Cardiac muscle cell (in vitro differentiated cells and primary cell): Measurements from ENCODE around the gene SPRED1. TPM values are rescaled to one million over a fixed set of nuclear protein-coding genes. Genes with fewer than 3 reads are reported as not detected.

Source experiments
- DNase-seq, 2 donors: peaks; one replicate each; pipeline versions ENCODE4 v3.0.0 to v3.0.0-alpha.2; 2010 to 2017; ENCODE audit warnings: low read depth in 1 of 2, low spot score in 1 of 2
- H3K27ac ChIP-seq: fragments of 200-600 bp; sonication (generic); 2 replicates; pipeline ENCODE4 v1.5.1; 2016
- H3K27me3 ChIP-seq: fragments of 200-600 bp; sonication (generic); 2 replicates; pipeline ENCODE4 v1.6.0; 2016; ENCODE audit warnings: control low read depth
- H3K36me3 ChIP-seq: fragments of 200-600 bp; sonication (generic); 2 replicates; pipeline ENCODE4 v1.5.1; 2016; ENCODE audit warnings: control low read depth
- H3K4me1 ChIP-seq: fragments of 200-600 bp; sonication (generic); 2 replicates; pipeline ENCODE4 v1.8.1; 2017; ENCODE audit warnings: low read depth, mild to moderate bottlenecking, mixed run types
- H3K4me3 ChIP-seq: fragments of 200-600 bp; sonication (generic); 2 replicates; pipeline ENCODE4 v1.5.1; 2016; ENCODE audit warnings: mild to moderate bottlenecking
- H3K9me3 ChIP-seq: fragments of 200-600 bp; sonication (generic); 2 replicates; pipeline ENCODE4 v1.5.1; 2017; ENCODE audit warnings: low read depth, mild to moderate bottlenecking, control low read depth
- polyA plus RNA-seq: library from polyadenylated mRNA; unstranded; fragments of >200 nt; fragmentation: Nextera tagmentation; extraction: Ambion mirVana; gene quantifications from 2 replicates; pipeline ENCODE4 v1.2.1, GENCODE V29; 2016
- total RNA-seq: library from RNA; depleted of rRNA; stranded (reverse); fragments of >200 nt; gene quantifications from 2 replicates; pipeline ENCODE4 v1.2.3, GENCODE V29; 2016
- TF ChIP-seq, protein P1 (sequence below): IDR thresholded peaks from 2 replicates; pipeline ENCODE4 v1.5.1; 2012; ENCODE audit warnings: low read depth, mild to moderate bottlenecking, low read length

SPRED1 gene
- total and polyA plus RNA-seq, 2 experiments from 2014 or later: 8.2 to 17.3 TPM

DNA sequence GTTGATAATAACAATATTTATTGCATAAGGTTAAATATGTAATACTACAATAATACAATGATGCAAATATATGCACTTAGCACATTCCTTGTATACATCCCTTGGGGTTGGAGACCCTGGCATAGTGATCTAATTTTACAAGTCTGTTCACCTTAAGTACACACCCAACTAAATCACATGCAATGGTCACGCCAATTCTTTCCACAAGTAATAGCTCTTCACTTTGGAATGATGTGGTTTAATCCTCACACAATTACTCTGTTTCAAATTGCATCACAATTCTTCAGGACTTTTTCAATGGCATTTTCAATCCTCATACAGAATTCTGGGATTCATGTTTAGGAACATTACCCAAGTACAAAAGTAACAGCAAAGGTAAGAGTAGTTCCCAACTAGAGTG is 27.3 kb upstream of the SPRED1 start:
- H3K27ac ChIP-seq: no peak overlapping the region
- TF ChIP-seq, protein P1, sequence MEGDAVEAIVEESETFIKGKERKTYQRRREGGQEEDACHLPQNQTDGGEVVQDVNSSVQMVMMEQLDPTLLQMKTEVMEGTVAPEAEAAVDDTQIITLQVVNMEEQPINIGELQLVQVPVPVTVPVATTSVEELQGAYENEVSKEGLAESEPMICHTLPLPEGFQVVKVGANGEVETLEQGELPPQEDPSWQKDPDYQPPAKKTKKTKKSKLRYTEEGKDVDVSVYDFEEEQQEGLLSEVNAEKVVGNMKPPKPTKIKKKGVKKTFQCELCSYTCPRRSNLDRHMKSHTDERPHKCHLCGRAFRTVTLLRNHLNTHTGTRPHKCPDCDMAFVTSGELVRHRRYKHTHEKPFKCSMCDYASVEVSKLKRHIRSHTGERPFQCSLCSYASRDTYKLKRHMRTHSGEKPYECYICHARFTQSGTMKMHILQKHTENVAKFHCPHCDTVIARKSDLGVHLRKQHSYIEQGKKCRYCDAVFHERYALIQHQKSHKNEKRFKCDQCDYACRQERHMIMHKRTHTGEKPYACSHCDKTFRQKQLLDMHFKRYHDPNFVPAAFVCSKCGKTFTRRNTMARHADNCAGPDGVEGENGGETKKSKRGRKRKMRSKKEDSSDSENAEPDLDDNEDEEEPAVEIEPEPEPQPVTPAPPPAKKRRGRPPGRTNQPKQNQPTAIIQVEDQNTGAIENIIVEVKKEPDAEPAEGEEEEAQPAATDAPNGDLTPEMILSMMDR: no peak
- no peak for DNase-seq
- no peaks in the 10 kb centered on the region for H3K36me3 ChIP-seq
- H3K27me3 ChIP-seq: no peaks in the 10 kb centered on the region
- H3K9me3 ChIP-seq: no peaks in the 10 kb centered on the region
- H3K4me1 ChIP-seq: peaks cover 30% of the 10 kb centered on the region
- H3K4me3 ChIP-seq: no peak overlapping the region

DNA sequence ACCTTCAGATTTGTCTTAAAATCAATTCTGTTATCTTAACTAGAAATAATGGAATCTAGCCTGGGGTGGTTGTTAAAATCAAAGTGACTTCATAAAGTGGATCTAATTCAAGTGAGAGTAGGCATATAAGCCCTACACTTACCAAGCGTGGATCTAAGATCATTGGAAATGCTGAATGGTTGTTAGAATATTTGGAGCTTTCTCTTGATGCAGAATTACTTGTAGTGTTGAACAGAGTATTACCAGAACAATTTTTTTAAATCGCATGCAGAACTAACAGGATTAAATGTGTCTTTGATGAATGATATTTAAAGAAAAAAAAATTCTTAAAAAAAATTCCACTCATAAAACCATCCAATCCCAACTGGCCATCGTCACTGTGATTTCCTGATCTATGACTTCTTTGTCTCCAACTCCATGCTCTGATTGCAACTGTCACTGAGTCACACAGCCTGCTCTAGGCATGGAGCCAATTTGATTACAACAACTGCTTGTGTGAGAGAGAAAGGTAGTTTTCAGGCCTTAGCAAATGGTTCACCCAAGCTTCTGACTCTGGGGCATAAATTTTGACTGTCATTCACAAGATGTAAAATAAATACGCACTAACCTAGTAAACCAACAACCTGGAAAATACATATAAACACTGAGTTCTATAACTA is 25.9 kb upstream of the SPRED1 start:
- TF ChIP-seq, protein P1: no peak
- DNase-seq: peak; percentile 69 to 85
- H3K9me3 ChIP-seq: no peaks in the 10 kb centered on the region
- peak overlapping the region; percentile 74 for H3K27ac ChIP-seq
- peaks cover 33% of the 10 kb centered on the region for H3K4me1 ChIP-seq
- H3K27me3 ChIP-seq: no peaks in the 10 kb centered on the region
- H3K36me3 ChIP-seq: no peaks in the 10 kb centered on the region
- no peak overlapping the region for H3K4me3 ChIP-seq

GRCh38 chr15:38227941-38228340 is 24.7 kb upstream of the SPRED1 start:
- Histone ChIP-seq H3K9me3 (no peaks in the 10 kb centered on the region), H3K27ac (peak overlapping the region; percentile 74), H3K4me1 (peaks cover 33% of the 10 kb centered on the region), H3K4me3 (no peak overlapping the region), H3K27me3 (no peaks in the 10 kb centered on the region), H3K36me3 (no peaks in the 10 kb centered on the region)
- TF ChIP-seq, protein P1: no peak
- DNase-seq: no peak

GRCh38 chr15:38228618-38229017 is 24.0 kb upstream of the SPRED1 start:
- no peaks in the 10 kb centered on the region for H3K36me3 ChIP-seq
- DNase-seq: no peak
- H3K9me3 ChIP-seq: no peaks in the 10 kb centered on the region
- H3K4me1 ChIP-seq: peaks cover 33% of the 10 kb centered on the region
- TF ChIP-seq, protein P1: no peak
- H3K4me3 ChIP-seq: no peak overlapping the region
- H3K27me3 ChIP-seq: no peaks in the 10 kb centered on the region
- H3K27ac ChIP-seq: no peak overlapping the region

GRCh38 chr15:38229705-38230310 is 22.8 kb upstream of the SPRED1 start:
- H3K27ac ChIP-seq: no peak overlapping the region
- no peaks in the 10 kb centered on the region for H3K9me3 ChIP-seq
- H3K27me3 ChIP-seq: no peaks in the 10 kb centered on the region

More at GRCh38 chr15:38229705-38230310, 22.8 kb upstream of the SPRED1 start:
- peaks cover 33% of the 10 kb centered on the region for H3K4me1 ChIP-seq
- no peak for DNase-seq
- no peaks in the 10 kb centered on the region for H3K36me3 ChIP-seq
- no peak overlapping the region for H3K4me3 ChIP-seq
- TF ChIP-seq, protein P1: no peak
